ENCODE measurements around the gene TTC34.
"Not testable (repeated sequence)": the region's sequence is repeated elsewhere in the genome, so short reads cannot be mapped to it uniquely, and the experiment has no call there.

GRCh38 chr1:2775333-2775732 is 26.2 kb downstream of the TTC34 start:
- TF ChIP-seq, protein P1, sequence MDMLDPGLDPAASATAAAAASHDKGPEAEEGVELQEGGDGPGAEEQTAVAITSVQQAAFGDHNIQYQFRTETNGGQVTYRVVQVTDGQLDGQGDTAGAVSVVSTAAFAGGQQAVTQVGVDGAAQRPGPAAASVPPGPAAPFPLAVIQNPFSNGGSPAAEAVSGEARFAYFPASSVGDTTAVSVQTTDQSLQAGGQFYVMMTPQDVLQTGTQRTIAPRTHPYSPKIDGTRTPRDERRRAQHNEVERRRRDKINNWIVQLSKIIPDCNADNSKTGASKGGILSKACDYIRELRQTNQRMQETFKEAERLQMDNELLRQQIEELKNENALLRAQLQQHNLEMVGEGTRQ (CRISPR knock-in tag; IDR thresholded peaks at IDR 0.05), result not testable (repeated sequence)
- not testable (repeated sequence) for TF ChIP-seq ESRRA (CRISPR knock-in tag; IDR thresholded peaks at IDR 0.05; ENCODE audit: borderline replicate concordance); CTCF (IDR thresholded peaks at IDR 0.05); SP1 (CRISPR knock-in tag; conservative IDR thresholded peaks at IDR 0.05); NFYB (CRISPR knock-in tag; conservative IDR thresholded peaks at IDR 0.05; ENCODE audit: low read depth); MAX (CRISPR knock-in tag; IDR thresholded peaks at IDR 0.05); MLX (CRISPR knock-in tag; IDR thresholded peaks at IDR 0.05); ZNF121 (CRISPR knock-in tag; IDR thresholded peaks at IDR 0.05); TEAD4 (CRISPR knock-in tag; IDR thresholded peaks at IDR 0.05); NR3C1 (CRISPR knock-in tag; conservative IDR thresholded peaks at IDR 0.05; ENCODE audit: low read depth)
- TF ChIP-seq, protein P2, sequence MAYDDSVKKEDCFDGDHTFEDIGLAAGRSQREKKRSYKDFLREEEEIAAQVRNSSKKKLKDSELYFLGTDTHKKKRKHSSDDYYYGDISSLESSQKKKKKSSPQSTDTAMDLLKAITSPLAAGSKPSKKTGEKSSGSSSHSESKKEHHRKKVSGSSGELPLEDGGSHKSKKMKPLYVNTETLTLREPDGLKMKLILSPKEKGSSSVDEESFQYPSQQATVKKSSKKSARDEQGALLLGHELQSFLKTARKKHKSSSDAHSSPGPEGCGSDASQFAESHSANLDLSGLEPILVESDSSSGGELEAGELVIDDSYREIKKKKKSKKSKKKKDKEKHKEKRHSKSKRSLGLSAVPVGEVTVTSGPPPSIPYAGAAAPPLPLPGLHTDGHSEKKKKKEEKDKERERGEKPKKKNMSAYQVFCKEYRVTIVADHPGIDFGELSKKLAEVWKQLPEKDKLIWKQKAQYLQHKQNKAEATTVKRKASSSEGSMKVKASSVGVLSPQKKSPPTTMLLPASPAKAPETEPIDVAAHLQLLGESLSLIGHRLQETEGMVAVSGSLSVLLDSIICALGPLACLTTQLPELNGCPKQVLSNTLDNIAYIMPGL (CRISPR knock-in tag; IDR thresholded peaks at IDR 0.05), result not testable (repeated sequence)
- TF ChIP-seq, protein P3, sequence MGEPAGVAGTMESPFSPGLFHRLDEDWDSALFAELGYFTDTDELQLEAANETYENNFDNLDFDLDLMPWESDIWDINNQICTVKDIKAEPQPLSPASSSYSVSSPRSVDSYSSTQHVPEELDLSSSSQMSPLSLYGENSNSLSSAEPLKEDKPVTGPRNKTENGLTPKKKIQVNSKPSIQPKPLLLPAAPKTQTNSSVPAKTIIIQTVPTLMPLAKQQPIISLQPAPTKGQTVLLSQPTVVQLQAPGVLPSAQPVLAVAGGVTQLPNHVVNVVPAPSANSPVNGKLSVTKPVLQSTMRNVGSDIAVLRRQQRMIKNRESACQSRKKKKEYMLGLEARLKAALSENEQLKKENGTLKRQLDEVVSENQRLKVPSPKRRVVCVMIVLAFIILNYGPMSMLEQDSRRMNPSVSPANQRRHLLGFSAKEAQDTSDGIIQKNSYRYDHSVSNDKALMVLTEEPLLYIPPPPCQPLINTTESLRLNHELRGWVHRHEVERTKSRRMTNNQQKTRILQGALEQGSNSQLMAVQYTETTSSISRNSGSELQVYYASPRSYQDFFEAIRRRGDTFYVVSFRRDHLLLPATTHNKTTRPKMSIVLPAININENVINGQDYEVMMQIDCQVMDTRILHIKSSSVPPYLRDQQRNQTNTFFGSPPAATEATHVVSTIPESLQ (CRISPR knock-in tag; IDR thresholded peaks at IDR 0.05), result not testable (repeated sequence)
- TF ChIP-seq, protein P4, sequence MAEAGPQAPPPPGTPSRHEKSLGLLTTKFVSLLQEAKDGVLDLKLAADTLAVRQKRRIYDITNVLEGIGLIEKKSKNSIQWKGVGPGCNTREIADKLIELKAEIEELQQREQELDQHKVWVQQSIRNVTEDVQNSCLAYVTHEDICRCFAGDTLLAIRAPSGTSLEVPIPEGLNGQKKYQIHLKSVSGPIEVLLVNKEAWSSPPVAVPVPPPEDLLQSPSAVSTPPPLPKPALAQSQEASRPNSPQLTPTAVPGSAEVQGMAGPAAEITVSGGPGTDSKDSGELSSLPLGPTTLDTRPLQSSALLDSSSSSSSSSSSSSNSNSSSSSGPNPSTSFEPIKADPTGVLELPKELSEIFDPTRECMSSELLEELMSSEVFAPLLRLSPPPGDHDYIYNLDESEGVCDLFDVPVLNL (CRISPR knock-in tag; IDR thresholded peaks at IDR 0.05; ENCODE audit: borderline replicate concordance, low read depth), result not testable (repeated sequence)
